GM13976 (cell line): Measurements from ENCODE around the gene ZNF285.
"Not testable (repeated sequence)": the region's sequence is repeated elsewhere in the genome, so short reads cannot be mapped to it uniquely, and the experiment has no call there.

Experiments used
- DNase-seq: peaks from one replicate; pipeline ENCODE4 v3.0.0; 2012; ENCODE audit warnings: low spot score
- CTCF ChIP-seq: IDR thresholded peaks from 2 replicates; pipeline ENCODE4 v1.5.1; 2012; ENCODE audit warnings: borderline replicate concordance, mild to moderate bottlenecking; ENCODE audit not compliant: insufficient read depth; ENCODE audit errors: extremely low read depth, missing control alignments, control extremely low read depth
- in situ Hi-C: fragments of 300-500 bp; cut with MboI; formaldehyde crosslinking; loops from one replicate; pipeline ENCODE4 v1.12.0; 2022; ENCODE audit warnings: low sequenced_read_pairs, mixed read lengths, inconsistent platforms; ENCODE audit not compliant: unreplicated experiment

The ZNF285 gene

GRCh38 chr19:44344255-44344654 is 57.2 kb downstream of the ZNF285 start:
- in situ Hi-C loops: no loop called here
- TF ChIP-seq CTCF: no peak
- no peak for DNase-seq

GRCh38 chr19:44341794-44342193 is 59.6 kb downstream of the ZNF285 start:
- no peak for TF ChIP-seq CTCF
- no peak for DNase-seq
- in situ Hi-C loops: no loop called here

GRCh38 chr19:44334639-44335038 is 66.8 kb downstream of the ZNF285 start:
- in situ Hi-C loops, DNase-seq: not testable (repeated sequence)
